Skeletal muscle satellite cell (primary cell): ENCODE measurements around the gene C1orf35.
A peak's percentile ranks its signal among the peaks of the same experiment; 100 is the strongest.
"Not testable (repeated sequence)": the region's sequence is repeated elsewhere in the genome, so short reads cannot be mapped to it uniquely, and the experiment has no call there.

Experiments used
- H3K27me3 ChIP-seq: 2 replicates; pipeline ENCODE4 v1.7.0; 2013; ENCODE audit warnings: low read length; ENCODE audit not compliant: control insufficient read depth, insufficient read depth
- H3K36me3 ChIP-seq: 2 replicates; pipeline ENCODE4 v1.7.0; 2013; ENCODE audit warnings: mild to moderate bottlenecking, control low read depth, low read length; ENCODE audit not compliant: insufficient read depth
- H3K4me1 ChIP-seq: 2 replicates; pipeline ENCODE4 v1.7.0; 2013; ENCODE audit warnings: low read length; ENCODE audit not compliant: control insufficient read depth, insufficient read depth
- H3K4me2 ChIP-seq: 2 replicates; pipeline ENCODE4 v1.7.0; 2013; ENCODE audit warnings: mild to moderate bottlenecking, low read length
- H3K4me3 ChIP-seq: 2 replicates; pipeline ENCODE4 v1.7.0; 2013; ENCODE audit warnings: low read length
- H3K9ac ChIP-seq: 2 replicates; pipeline ENCODE4 v1.7.0; 2013; ENCODE audit warnings: mild to moderate bottlenecking, low read depth, low read length, moderate library complexity
- H3K9me3 ChIP-seq: replicated peaks from 2 replicates; pipeline ENCODE4 v1.7.0; 2013; ENCODE audit warnings: mild to moderate bottlenecking, control low read depth, low read length

The C1orf35 gene

DNA sequence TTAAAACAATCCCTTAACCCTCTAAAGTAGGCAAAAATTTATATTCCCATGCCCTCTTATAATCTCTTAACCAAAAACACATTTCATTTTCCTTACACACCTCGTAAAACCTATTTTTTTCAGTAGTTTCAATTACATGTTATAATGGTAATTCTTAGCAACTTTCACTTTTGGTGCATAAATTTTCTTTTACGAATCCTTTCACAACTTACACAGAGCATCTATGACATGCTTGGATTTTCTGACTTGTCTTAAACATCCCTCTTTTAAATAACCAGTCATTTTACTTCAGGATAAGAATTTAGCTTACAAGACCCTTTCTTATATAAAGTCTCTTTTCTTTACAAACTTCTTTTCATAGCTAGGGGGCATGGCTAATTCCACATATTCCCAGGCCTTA lies 14.9 kb upstream of the C1orf35 start:
- Histone ChIP-seq H3K4me1 (no peaks in the 10 kb centered on the region), H3K9me3 (no peaks in the 10 kb centered on the region), H3K27me3 (peaks cover 8% of the 10 kb centered on the region), H3K36me3 (no peaks in the 10 kb centered on the region), H3K9ac (no peak overlapping the region), H3K4me3 (no peak overlapping the region), H3K4me2 (no peak overlapping the region)

- Histone ChIP-seq H3K9me3 (no peaks in the 10 kb centered on the region), H3K36me3 (no peaks in the 10 kb centered on the region), H3K4me3 (no peak overlapping the region), H3K27me3 (peaks cover 6% of the 10 kb centered on the region), H3K9ac (no peak overlapping the region), H3K4me1 (no peaks in the 10 kb centered on the region), H3K4me2 (no peak overlapping the region)
Measured at GRCh38 chr1:228117335-228117734, 14.2 kb upstream of the C1orf35 start.

GRCh38 chr1:228114827-228115226 lies 11.7 kb upstream of the C1orf35 start:
- H3K9ac ChIP-seq = no peak overlapping the region

DNA sequence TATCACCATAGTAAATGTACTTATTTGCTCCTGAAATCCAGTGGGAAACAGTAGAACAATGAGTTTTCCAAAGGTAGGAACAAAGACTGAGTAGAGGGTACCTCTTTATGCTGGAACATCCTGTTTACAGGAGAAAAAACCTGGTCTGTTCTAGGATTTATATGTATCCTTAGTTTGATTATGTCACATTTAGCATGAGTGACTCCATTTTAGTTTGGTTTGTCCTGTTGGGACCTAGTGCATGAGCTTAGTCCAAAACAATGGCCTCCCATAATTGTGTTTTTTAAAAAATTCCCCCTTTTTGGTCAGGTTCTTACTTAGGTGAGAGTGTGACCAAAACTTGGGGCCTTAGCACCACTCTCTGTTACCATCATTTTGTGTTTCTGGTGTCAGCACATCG lies 9.5 kb upstream of the C1orf35 start:
- Histone ChIP-seq H3K4me2 (no peak overlapping the region), H3K9me3 (no peaks in the 10 kb centered on the region), H3K36me3 (no peaks in the 10 kb centered on the region), H3K4me1 (peaks cover 9% of the 10 kb centered on the region), H3K9ac (no peak overlapping the region), H3K27me3 (no peaks in the 10 kb centered on the region), H3K4me3 (no peak overlapping the region)

More at GRCh38 chr1:228114827-228115226, 11.7 kb upstream of the C1orf35 start:
- no peaks in the 10 kb centered on the region for H3K9me3 ChIP-seq
- H3K4me2 ChIP-seq = no peak overlapping the region
- H3K36me3 ChIP-seq = no peaks in the 10 kb centered on the region
- no peak overlapping the region for H3K4me3 ChIP-seq
- no peaks in the 10 kb centered on the region for H3K27me3 ChIP-seq
- H3K4me1 ChIP-seq = peaks cover 3% of the 10 kb centered on the region

GRCh38 chr1:228112167-228112566 lies 9.0 kb upstream of the C1orf35 start:
- Histone ChIP-seq H3K4me2 (no peak overlapping the region), H3K36me3 (no peaks in the 10 kb centered on the region), H3K9ac (no peak overlapping the region), H3K9me3 (no peaks in the 10 kb centered on the region), H3K4me3 (no peak overlapping the region), H3K27me3 (no peaks in the 10 kb centered on the region), H3K4me1 (peaks cover 9% of the 10 kb centered on the region)

- H3K27me3 ChIP-seq, H3K9ac ChIP-seq, H3K4me1 ChIP-seq, H3K4me3 ChIP-seq, H3K36me3 ChIP-seq, H3K9me3 ChIP-seq, H3K4me2 ChIP-seq: not testable (repeated sequence)
Measured at GRCh38 chr1:228111315-228111714, 8.2 kb upstream of the C1orf35 start.

- peaks cover 9% of the 10 kb centered on the region for H3K4me1 ChIP-seq
- H3K27me3 ChIP-seq = no peaks in the 10 kb centered on the region
- H3K9ac ChIP-seq = peak overlapping the region; percentile 96
- H3K9me3 ChIP-seq = no peaks in the 10 kb centered on the region
- peak overlapping the region; percentile 99 for H3K4me3 ChIP-seq
- peaks cover 7% of the 10 kb centered on the region for H3K36me3 ChIP-seq
- H3K4me2 ChIP-seq = peak overlapping the region; percentile 97
Measured at GRCh38 chr1:228110556-228110955, 7.4 kb upstream of the C1orf35 start.

DNA sequence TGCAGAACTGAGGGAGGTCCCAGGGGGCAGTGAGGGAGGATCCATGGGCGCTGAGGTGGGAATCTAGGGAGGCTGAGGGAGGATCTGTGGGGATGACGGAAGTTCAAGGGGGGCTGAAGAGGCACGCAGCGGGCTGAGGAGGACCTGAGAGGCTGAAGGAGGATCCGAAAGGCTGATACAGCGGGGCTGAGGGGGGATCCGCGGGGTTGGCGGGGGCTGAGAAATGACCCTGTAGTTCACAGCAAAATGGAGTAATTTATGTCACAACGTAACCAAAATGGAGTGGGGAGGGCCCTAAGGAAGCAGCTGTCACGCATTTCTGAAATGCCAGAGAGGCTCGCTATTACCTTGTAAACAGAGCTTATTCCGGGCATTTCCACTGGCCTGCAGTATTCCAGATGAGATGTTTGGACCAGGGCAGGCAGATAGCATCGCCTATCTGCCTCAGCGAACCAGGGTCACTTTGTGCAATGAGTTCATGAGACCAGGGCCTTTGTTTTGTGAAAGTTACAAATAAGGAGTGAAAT lies 6.9 kb upstream of the C1orf35 start:
- peak overlapping the region; percentile 97 for H3K4me2 ChIP-seq
- no peaks in the 10 kb centered on the region for H3K9me3 ChIP-seq
- H3K4me3 ChIP-seq = peak overlapping the region; percentile 99
- no peaks in the 10 kb centered on the region for H3K27me3 ChIP-seq
- H3K36me3 ChIP-seq = peaks cover 7% of the 10 kb centered on the region
- H3K9ac ChIP-seq = peak overlapping the region; percentile 96
- H3K4me1 ChIP-seq = peaks cover 9% of the 10 kb centered on the region

DNA sequence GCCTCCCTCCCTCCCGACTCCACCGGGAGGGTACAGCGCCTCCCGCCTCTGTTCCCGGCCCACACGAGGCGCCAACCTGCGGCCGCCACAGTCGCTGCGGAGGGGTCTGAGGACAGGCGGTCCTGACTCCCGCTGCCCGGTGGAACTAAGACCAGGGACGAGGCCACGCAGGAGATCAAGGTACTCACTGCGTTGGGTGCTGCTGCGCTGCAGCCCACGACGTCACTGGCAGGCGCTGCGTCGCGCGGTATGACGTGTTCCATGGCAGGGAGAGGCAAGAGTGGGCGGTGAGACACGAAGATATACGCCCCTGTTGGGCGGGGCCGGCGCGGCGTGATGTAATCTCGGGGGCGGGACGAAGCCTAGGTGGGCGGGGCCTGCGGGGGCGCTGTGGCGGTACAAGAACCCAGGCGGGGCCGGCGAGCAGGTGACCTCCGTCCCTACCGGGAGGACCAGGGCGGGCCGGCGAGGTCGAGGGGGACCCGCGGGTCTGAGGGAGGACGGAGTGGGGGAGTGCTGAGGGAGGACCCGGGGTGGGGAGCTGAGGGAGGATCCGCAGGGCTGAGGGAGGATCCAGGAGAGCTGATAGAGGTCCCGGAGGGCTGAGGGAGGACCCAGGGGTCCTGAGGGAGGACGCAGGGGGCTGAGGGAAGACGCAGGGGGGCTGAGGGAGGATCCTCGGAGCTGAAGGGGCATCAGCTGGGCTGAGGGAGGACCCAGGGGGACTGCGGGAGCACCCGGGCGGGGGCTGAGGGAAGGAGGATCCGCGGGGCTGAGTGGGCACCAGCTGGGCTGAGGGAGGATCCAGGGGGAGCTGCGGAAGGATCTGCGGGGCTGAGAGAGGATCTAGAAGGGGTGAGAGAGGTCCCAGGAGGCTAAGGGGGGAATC lies 6.2 kb upstream of the C1orf35 start, which contains the start of gene MRPL55:
Gene MRPL55 (minus strand): TSS at position 227 of the 889 bp plus-strand sequence. CDS start 1,039 bp downstream, outside the sequence.
- Histone ChIP-seq H3K4me1 (peaks cover 10% of the 10 kb centered on the region), H3K27me3 (no peaks in the 10 kb centered on the region), H3K4me3 (peak within 1 kb of the TSS; percentile 99), H3K36me3 (peaks cover 7% of the 10 kb centered on the region), H3K9ac (peak within 1 kb of the TSS; percentile 96), H3K4me2 (peak within 1 kb of the TSS; percentile 97), H3K9me3 (no peaks in the 10 kb centered on the region)

GRCh38 chr1:228108742-228109072 lies 5.6 kb upstream of the C1orf35 start:
- peaks cover 7% of the 10 kb centered on the region for H3K36me3 ChIP-seq
- peak overlapping the region; percentile 96 for H3K9ac ChIP-seq
- no peaks in the 10 kb centered on the region for H3K27me3 ChIP-seq
- peak overlapping the region; percentile 97 for H3K4me2 ChIP-seq
- H3K4me3 ChIP-seq = peak overlapping the region; percentile 99
- H3K9me3 ChIP-seq = no peaks in the 10 kb centered on the region
- H3K4me1 ChIP-seq = peaks cover 16% of the 10 kb centered on the region

- Histone ChIP-seq H3K4me3 (peak overlapping the region; percentile 99), H3K4me2 (peak overlapping the region; percentile 97), H3K9me3 (no peaks in the 10 kb centered on the region), H3K9ac (peak overlapping the region; percentile 96), H3K27me3 (no peaks in the 10 kb centered on the region), H3K4me1 (peaks cover 20% of the 10 kb centered on the region), H3K36me3 (peaks cover 7% of the 10 kb centered on the region)
Measured at GRCh38 chr1:228108055-228108690, 5.0 kb upstream of the C1orf35 start.
